ENCODE results near the gene TNRC6C. TPM values are rescaled to one million over a fixed set of nuclear protein-coding genes. Genes with fewer than 3 reads are reported as not detected.

TNRC6C gene, protein sequence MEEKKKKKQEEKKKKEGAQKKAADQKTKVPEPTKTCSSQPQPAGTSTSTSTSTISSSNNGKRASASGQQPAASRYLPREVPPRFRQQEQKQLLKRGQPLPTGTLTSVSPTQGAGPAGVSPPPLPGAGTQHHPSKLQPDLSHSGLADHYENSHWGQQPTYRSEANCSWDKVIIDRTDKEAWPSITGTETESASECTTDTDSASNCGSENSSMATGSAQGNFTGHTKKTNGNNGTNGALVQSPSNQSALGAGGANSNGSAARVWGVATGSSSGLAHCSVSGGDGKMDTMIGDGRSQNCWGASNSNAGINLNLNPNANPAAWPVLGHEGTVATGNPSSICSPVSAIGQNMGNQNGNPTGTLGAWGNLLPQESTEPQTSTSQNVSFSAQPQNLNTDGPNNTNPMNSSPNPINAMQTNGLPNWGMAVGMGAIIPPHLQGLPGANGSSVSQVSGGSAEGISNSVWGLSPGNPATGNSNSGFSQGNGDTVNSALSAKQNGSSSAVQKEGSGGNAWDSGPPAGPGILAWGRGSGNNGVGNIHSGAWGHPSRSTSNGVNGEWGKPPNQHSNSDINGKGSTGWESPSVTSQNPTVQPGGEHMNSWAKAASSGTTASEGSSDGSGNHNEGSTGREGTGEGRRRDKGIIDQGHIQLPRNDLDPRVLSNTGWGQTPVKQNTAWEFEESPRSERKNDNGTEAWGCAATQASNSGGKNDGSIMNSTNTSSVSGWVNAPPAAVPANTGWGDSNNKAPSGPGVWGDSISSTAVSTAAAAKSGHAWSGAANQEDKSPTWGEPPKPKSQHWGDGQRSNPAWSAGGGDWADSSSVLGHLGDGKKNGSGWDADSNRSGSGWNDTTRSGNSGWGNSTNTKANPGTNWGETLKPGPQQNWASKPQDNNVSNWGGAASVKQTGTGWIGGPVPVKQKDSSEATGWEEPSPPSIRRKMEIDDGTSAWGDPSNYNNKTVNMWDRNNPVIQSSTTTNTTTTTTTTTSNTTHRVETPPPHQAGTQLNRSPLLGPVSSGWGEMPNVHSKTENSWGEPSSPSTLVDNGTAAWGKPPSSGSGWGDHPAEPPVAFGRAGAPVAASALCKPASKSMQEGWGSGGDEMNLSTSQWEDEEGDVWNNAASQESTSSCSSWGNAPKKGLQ (N-terminal part only)
- total RNA-seq: 4.1 and 6.1 TPM in 2 replicates

DNA sequence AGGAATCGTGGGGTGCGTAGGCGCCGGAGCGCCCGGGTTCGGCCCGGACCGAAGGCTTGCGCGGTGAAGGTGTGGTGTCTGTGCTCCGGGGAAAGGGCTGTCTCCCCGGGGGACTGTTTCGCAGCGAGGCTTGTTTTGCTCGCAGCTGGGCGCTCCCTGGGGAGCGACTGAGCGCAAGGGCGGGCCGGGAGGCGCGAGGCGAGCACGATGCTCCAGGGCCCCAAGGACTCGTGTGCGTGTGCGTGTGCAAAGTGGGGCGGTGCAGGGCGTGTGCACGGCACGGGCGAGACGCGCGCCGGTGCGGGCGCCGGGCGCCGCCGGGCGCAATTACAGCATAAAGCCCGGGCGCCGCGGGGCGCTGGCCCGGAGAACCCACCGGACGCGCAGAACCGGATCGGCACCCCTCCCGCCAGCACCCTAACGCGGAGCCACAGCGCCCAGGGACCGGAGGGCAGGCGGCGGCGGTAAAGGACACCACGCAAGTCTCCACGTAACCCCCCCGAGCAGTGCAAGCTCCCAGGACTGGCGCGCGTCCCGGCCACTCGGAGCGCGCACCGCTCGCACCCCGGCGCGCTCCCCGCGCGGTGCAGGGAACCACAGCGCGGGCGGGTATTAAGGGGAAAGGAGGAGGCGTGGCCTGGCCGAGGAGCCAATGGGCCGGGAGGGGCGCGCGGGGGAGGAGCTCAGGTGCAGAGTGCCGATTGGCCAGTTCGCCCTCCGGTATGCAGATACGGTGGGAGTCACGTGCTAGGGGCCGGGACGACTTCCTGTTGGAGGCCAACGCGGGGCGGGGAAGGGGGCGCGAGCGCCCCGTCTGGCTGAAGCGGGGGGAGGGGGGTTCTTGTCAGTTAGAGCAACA, at the start of gene TNRC6C:
Gene TNRC6C, plus strand, starts transcription at position 847 of the 859 bp plus-strand sequence. CDS start 45,504 bp downstream, outside the sequence.

DNA sequence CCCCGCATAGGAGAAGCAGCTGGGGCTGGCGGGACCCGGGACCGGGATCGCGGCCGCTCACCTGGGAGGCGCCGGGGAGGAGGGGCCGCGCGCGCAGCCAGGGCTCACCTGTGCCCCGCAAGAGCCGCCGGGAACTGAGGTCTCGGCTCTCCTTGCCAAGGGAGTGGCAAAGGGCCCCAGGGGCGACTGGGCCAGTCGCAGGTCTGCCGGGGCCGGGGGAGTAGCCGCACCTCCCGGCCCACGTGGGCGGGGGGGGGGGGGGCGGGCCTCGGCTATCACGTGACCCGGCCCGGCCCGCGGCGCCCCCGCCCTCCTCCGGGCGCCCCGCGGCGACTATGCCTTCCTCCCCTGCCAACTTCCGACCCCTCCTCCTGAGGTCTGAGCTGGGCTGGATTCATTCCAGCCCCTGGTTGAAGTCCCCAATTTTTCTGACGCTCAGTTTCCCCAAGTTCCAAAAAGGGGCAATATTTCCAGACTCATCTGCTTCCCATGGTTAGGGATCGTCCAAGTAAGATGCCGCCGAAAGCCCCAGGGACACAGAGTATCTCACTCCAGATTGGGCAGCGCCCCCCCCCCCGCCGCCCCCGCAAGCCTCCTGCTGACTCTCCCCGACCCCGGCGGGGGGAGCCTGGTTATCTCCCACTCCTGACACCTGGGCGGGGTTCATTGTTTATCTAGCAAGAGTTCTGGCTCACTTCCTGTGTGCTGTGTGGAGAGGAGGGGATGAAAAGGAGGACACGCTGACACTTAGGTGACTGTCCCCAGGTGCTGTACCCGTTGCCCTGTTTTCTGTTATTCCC, 170.2 kb downstream of the TNRC6C start, which contains the start of gene TMC6:
Gene TMC6, minus strand, starts transcription at position 205 of the 800 bp plus-strand sequence. CDS start 1,923 bp downstream, outside the sequence.

DNA sequence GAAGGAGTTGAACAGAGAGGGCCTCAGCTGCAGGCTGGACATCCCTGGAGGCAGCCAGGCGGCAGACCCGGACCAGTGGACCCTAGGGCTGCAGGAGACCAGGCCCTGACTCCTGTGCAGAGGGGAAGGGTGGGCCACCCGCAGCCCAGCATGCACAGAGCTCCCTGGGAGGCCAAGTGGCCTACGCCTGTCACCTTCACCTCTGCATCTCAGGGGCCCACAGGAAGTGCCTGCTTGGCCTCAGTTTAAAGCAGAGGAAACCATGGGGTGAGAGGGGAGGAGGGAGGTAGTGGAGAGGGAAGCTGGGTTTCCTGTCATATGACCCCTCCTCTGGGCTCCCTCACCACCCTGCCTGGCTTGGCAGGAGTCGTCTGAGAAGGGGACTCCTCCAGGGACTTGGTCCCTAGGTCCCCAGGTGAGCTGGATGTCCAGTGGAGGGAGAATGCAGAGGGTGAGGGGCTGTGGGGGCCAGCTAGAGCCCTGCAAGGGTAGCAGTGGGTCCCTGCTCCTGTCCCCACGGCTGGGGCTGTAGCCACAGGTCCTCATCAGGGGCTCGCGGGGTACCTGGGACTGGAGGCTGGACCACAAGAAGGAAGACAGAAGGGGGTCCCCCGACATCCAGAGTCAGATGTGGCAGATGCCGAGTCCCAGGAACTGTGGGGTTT, 172.1 kb downstream of the TNRC6C start, which contains the start of gene TMC8:
Gene TMC8, plus strand, starts transcription at position 335 of the 665 bp plus-strand sequence. CDS start 818 bp downstream, outside the sequence.

Other genes starting within 250 kb of the TNRC6C start
- gene TMC6, start 170.1 kb downstream of the TNRC6C start, total RNA-seq: 0.11 and 0.25 TPM in 2 replicates
- not detected in 2 replicates for gene TMC8, start 172.1 kb downstream of the TNRC6C start, total RNA-seq
- gene C17orf99, start 187.7 kb downstream of the TNRC6C start, total RNA-seq: not detected in 2 replicates
- gene SYNGR2, start 209.9 kb downstream of the TNRC6C start, total RNA-seq: 5.0 and 9.1 TPM in 2 replicates
- gene TK1, start 228.3 kb downstream of the TNRC6C start, total RNA-seq: 84.1 and 209 TPM in 2 replicates
- 17.6 and 25.6 TPM in 2 replicates for gene AFMID, start 228.7 kb downstream of the TNRC6C start, total RNA-seq